Measurements from ENCODE around the gene ASB9.
"Not testable (repeated sequence)": the region's sequence is repeated elsewhere in the genome, so short reads cannot be mapped to it uniquely, and the experiment has no call there.

Gene ASB9

GRCh38 chrX:15269618-15270521 is at the start of gene ASB9:
Gene ASB9 (minus strand): TSS chrX:15270083. CDS start chrX:15269874, 209 bp downstream.
- no peak for DNase-seq (ENCODE audit: low read depth in 2 of 2)

GRCh38 chrX:15319075-15319474 is 49.2 kb upstream of the ASB9 start:
- no peak for DNase-seq (ENCODE audit: low read depth in 2 of 2)

- DNase-seq (ENCODE audit: low read depth in 2 of 2): no peak
Measured at GRCh38 chrX:15315509-15315908, 45.6 kb upstream of the ASB9 start, which contains the start of gene ASB11. Gene ASB11 (minus strand): TSS chrX:15315640. CDS start chrX:15315605, 35 bp downstream.

- DNase-seq (ENCODE audit: low read depth in 2 of 2): no peak
Measured at GRCh38 chrX:15314472-15314871, 44.6 kb upstream of the ASB9 start.

GRCh38 chrX:15311119-15311518 is 41.2 kb upstream of the ASB9 start:
- DNase-seq (ENCODE audit: low read depth in 2 of 2): no peak

GRCh38 chrX:15310117-15310516 is 40.2 kb upstream of the ASB9 start:
- no peak for DNase-seq (ENCODE audit: low read depth in 2 of 2)

GRCh38 chrX:15305899-15306298 is 36.0 kb upstream of the ASB9 start:
- not testable (repeated sequence) for DNase-seq (ENCODE audit: low read depth in 2 of 2)

GRCh38 chrX:15301924-15302323 is 32.0 kb upstream of the ASB9 start:
- DNase-seq (ENCODE audit: low read depth in 2 of 2): no peak

GRCh38 chrX:15299941-15300851 is 30.3 kb upstream of the ASB9 start:
- DNase-seq (ENCODE audit: low read depth in 2 of 2): no peak

- DNase-seq (ENCODE audit: low read depth in 2 of 2): no peak
Measured at GRCh38 chrX:15298780-15299179, 28.9 kb upstream of the ASB9 start.

- DNase-seq (ENCODE audit: low read depth in 2 of 2): no peak
Measured at GRCh38 chrX:15298201-15298600, 28.3 kb upstream of the ASB9 start.

GRCh38 chrX:15293451-15293850 is 23.6 kb upstream of the ASB9 start:
- no peak for DNase-seq (ENCODE audit: low read depth in 2 of 2)

GRCh38 chrX:15292861-15293260 is 23.0 kb upstream of the ASB9 start:
- no peak for DNase-seq (ENCODE audit: low read depth in 2 of 2)

GRCh38 chrX:15277604-15278003 is 7.7 kb upstream of the ASB9 start:
- no peak for DNase-seq (ENCODE audit: low read depth in 2 of 2)

GRCh38 chrX:15274946-15275345 is 5.1 kb upstream of the ASB9 start:
- no peak for DNase-seq (ENCODE audit: low read depth in 2 of 2)

GRCh38 chrX:15273275-15273674 is 3.4 kb upstream of the ASB9 start:
- not testable (repeated sequence) for DNase-seq (ENCODE audit: low read depth in 2 of 2)

- DNase-seq (ENCODE audit: low read depth in 2 of 2): no peak
Measured at GRCh38 chrX:15271757-15272156, 1.9 kb upstream of the ASB9 start.

- DNase-seq (ENCODE audit: low read depth in 2 of 2): no peak
Measured at GRCh38 chrX:15269120-15269519, 763 bp downstream of the ASB9 start.

- no peak for DNase-seq (ENCODE audit: low read depth in 2 of 2)
Measured at GRCh38 chrX:15254852-15255251, 15.0 kb downstream of the ASB9 start.

- no peak for DNase-seq (ENCODE audit: low read depth in 2 of 2)
Measured at GRCh38 chrX:15245896-15246295, 24.0 kb downstream of the ASB9 start.

- DNase-seq (ENCODE audit: low read depth in 2 of 2): no peak
Measured at GRCh38 chrX:15244421-15244820, 25.5 kb downstream of the ASB9 start.

- DNase-seq (ENCODE audit: low read depth in 2 of 2): peak; percentile 3 to 26
Measured at GRCh38 chrX:15242899-15243555, 26.9 kb downstream of the ASB9 start.
